GM23338 (cell line): Measurements from ENCODE around the gene SEC11C. TPM values are rescaled to one million over a fixed set of nuclear protein-coding genes. Genes with fewer than 3 reads are reported as not detected.
"Not testable (repeated sequence)": the region's sequence is repeated elsewhere in the genome, so short reads cannot be mapped to it uniquely, and the experiment has no call there.

Experiments used
- ATAC-seq: fragments of 200-7000 bp; cut with Tn5 transposase; 3 replicates; pipeline ENCODE4 v1.9.1; 2020
- DNase-seq: peaks from one replicate; pipeline ENCODE4 v3.0.0-alpha.2; 2015; ENCODE audit warnings: low spot score
- H2AFZ ChIP-seq: fragments of 200-600 bp; sonication (generic); 2 replicates; pipeline ENCODE4 v1.8.0; 2016; ENCODE audit warnings: antibody characterized with exemption, mild to moderate bottlenecking, moderate library complexity
- H3F3A ChIP-seq: fragments of 200-600 bp; sonication (generic); replicated peaks from 2 replicates; pipeline ENCODE4 v1.8.0; 2017; ENCODE audit warnings: antibody characterized with exemption, mixed run types, low read depth
- H3K27ac ChIP-seq: fragments of 200-600 bp; sonication (generic); 2 replicates; pipeline ENCODE4 v1.6.1; 2016; ENCODE audit warnings: low read depth
- H3K27me3 ChIP-seq: fragments of 200-600 bp; sonication (generic); 2 replicates; pipeline ENCODE4 v1.8.0; 2016; ENCODE audit warnings: mild to moderate bottlenecking, mixed run types, moderate library complexity; ENCODE audit not compliant: insufficient read depth
- H3K36me3 ChIP-seq: fragments of 200-600 bp; sonication (generic); 2 replicates; pipeline ENCODE4 v1.8.0; 2016; ENCODE audit warnings: mild to moderate bottlenecking; ENCODE audit not compliant: insufficient read depth
- H3K4me1 ChIP-seq: fragments of 200-600 bp; sonication (generic); 2 replicates; pipeline ENCODE4 v1.8.0; 2016; ENCODE audit warnings: mild to moderate bottlenecking, moderate library complexity; ENCODE audit not compliant: insufficient read depth
- H3K4me2 ChIP-seq: fragments of 200-600 bp; sonication (generic); 2 replicates; pipeline ENCODE4 v1.7.1; 2017; ENCODE audit warnings: mixed run types
- H3K4me3 ChIP-seq: fragments of 200-600 bp; sonication (generic); 2 replicates; pipeline ENCODE4 v1.6.1; 2016; ENCODE audit warnings: mixed run types
- H3K79me2 ChIP-seq: fragments of 200-600 bp; sonication (generic); replicated peaks from 2 replicates; pipeline ENCODE4 v1.8.0; 2017; ENCODE audit warnings: mild to moderate bottlenecking; ENCODE audit not compliant: insufficient read depth
- H3K9me2 ChIP-seq: fragments of 200-600 bp; sonication (generic); 2 replicates; pipeline ENCODE4 v1.8.0; 2017; ENCODE audit not compliant: insufficient read depth
- H4K20me1 ChIP-seq: fragments of 200-600 bp; sonication (generic); replicated peaks from 2 replicates; pipeline ENCODE4 v1.8.0; 2017; ENCODE audit warnings: mild to moderate bottlenecking; ENCODE audit not compliant: insufficient read depth
- H3K27ac Mint-ChIP-seq: 2 replicates; pipeline ENCODE4 v1.8.0; 2020; ENCODE audit warnings: inconsistent platforms, mild to moderate bottlenecking, moderate library complexity, mixed read lengths
- H3K27me3 Mint-ChIP-seq: 3 replicates; pipeline ENCODE4 v1.8.0; 2022; ENCODE audit warnings: low read depth, mild to moderate bottlenecking, moderate library complexity, mixed read lengths, inconsistent platforms; ENCODE audit not compliant: insufficient read depth, poor library complexity
- H3K36me3 Mint-ChIP-seq: 3 replicates; pipeline ENCODE4 v1.8.0; 2021; ENCODE audit warnings: low read depth, mild to moderate bottlenecking, inconsistent platforms, moderate library complexity, mixed read lengths
- H3K4me1 Mint-ChIP-seq: 3 replicates; pipeline ENCODE4 v1.8.0; 2020; ENCODE audit warnings: mild to moderate bottlenecking, inconsistent platforms, mixed read lengths
- H3K4me3 Mint-ChIP-seq: 3 replicates; pipeline ENCODE4 v1.8.0; 2021; ENCODE audit warnings: moderate library complexity, mild to moderate bottlenecking, inconsistent platforms, mixed read lengths
- H3K9me3 Mint-ChIP-seq: 3 replicates; pipeline ENCODE4 v1.8.0; 2020; ENCODE audit warnings: moderate library complexity, mild to moderate bottlenecking, inconsistent platforms, mixed read lengths
- CREB1 ChIP-seq: fragments of 250-450 bp; sonication (Bioruptor Pico); IDR thresholded peaks from 2 replicates; pipeline ENCODE4 v1.5.0; 2020; ENCODE audit warnings: low read depth, mild to moderate bottlenecking, moderate library complexity
- ETS1 ChIP-seq: IDR thresholded peaks from 2 replicates; pipeline ENCODE4 v1.6.1; 2016; ENCODE audit warnings: antibody characterized with exemption
- EZH2 ChIP-seq: fragments of 200-600 bp; sonication (generic); IDR thresholded peaks from one replicate; pipeline ENCODE4 v1.8.0; 2017; ENCODE audit warnings: antibody characterized with exemption, mild to moderate bottlenecking, low read depth; ENCODE audit not compliant: unreplicated experiment
- EZH2phosphoT487 ChIP-seq: fragments of 200-600 bp; sonication (generic); IDR thresholded peaks from one replicate; pipeline ENCODE4 v1.8.1; 2018; ENCODE audit warnings: antibody characterized with exemption; ENCODE audit not compliant: unreplicated experiment
- JUNB ChIP-seq: IDR thresholded peaks from one replicate; pipeline ENCODE4 v1.6.1; 2016; ENCODE audit warnings: antibody characterized with exemption; ENCODE audit not compliant: unreplicated experiment
- NANOG ChIP-seq: IDR thresholded peaks from 2 replicates; pipeline ENCODE4 v1.6.1; 2016; ENCODE audit warnings: antibody characterized with exemption, borderline replicate concordance
- POLR2AphosphoS5 ChIP-seq: IDR thresholded peaks from 2 replicates; pipeline ENCODE4 v1.6.1; 2016; ENCODE audit warnings: antibody characterized with exemption, low read depth
- REST ChIP-seq: IDR thresholded peaks from one replicate; pipeline ENCODE4 v1.6.1; 2018; ENCODE audit warnings: antibody characterized with exemption; ENCODE audit not compliant: unreplicated experiment
- ZNF114 ChIP-seq: fragments of 250-450 bp; sonication (Bioruptor Pico); IDR thresholded peaks from 2 replicates; pipeline ENCODE4 v1.5.0; 2020; ENCODE audit warnings: mild to moderate bottlenecking, moderate library complexity
- ZNF331 ChIP-seq: fragments of 250-450 bp; sonication (Bioruptor Pico); IDR thresholded peaks from 2 replicates; pipeline ENCODE4 v1.5.0; 2020; ENCODE audit warnings: low read depth, mild to moderate bottlenecking, moderate library complexity
- ZNF462 ChIP-seq: fragments of 250-450 bp; sonication (Bioruptor Pico); IDR thresholded peaks from 2 replicates; pipeline ENCODE4 v1.5.0; 2020; ENCODE audit warnings: mild to moderate bottlenecking, moderate library complexity
- polyA plus RNA-seq: library from polyadenylated mRNA; unstranded; fragments of >200 nt; fragmentation: Nextera tagmentation; extraction: Ambion mirVana; gene quantifications from 2 replicates; pipeline ENCODE4 v1.2.1, GENCODE V29; 2016
- total RNA-seq: library from RNA; depleted of rRNA; stranded (reverse); fragments of >200 nt; shearing (Covaris generic); gene quantifications from 2 replicates; pipeline ENCODE4 v1.2.3, GENCODE V29; 2014

Gene SEC11C
- total and polyA plus RNA-seq, 2 experiments from 2014 or later: 31.7 to 169 TPM

- not testable (repeated sequence) for ATAC-seq, H3K4me3 ChIP-seq, H3K27ac ChIP-seq, H3K36me3 ChIP-seq, H3K27me3 Mint-ChIP-seq, H3K4me2 ChIP-seq, H3K36me3 Mint-ChIP-seq, DNase-seq, H3K9me3 Mint-ChIP-seq, H3K9me2 ChIP-seq, H2AFZ ChIP-seq, H3F3A ChIP-seq, H3K4me3 Mint-ChIP-seq, H3K27ac Mint-ChIP-seq, H3K27me3 ChIP-seq
- H3K4me1 Mint-ChIP-seq: peaks cover 22% of the 10 kb centered on the region
- H3K79me2 ChIP-seq: peaks cover 55% of the 10 kb centered on the region
- H4K20me1 ChIP-seq: peaks cover 11% of the 10 kb centered on the region; the same call in 1 of the 2 replicates
- H3K4me1 ChIP-seq: peaks cover 19% of the 10 kb centered on the region
Observed at GRCh38 chr18:59142800-59143416, 3.2 kb downstream of the SEC11C start.

GRCh38 chr18:59143441-59143840 lies 3.8 kb downstream of the SEC11C start:
- no peak overlapping the region for H3K27ac Mint-ChIP-seq
- H3K9me2 ChIP-seq: peaks cover 4% of the 10 kb centered on the region; the same call in 1 of the 2 replicates
- peaks cover 22% of the 10 kb centered on the region for H3K4me1 Mint-ChIP-seq
- H3K4me1 ChIP-seq: peaks cover 19% of the 10 kb centered on the region
- DNase-seq: no peak
- H3K36me3 Mint-ChIP-seq: no peaks in the 10 kb centered on the region
- no peak overlapping the region for H3K27ac ChIP-seq
- no peak overlapping the region for H2AFZ ChIP-seq
- H3F3A ChIP-seq: no peaks in the 10 kb centered on the region
- peaks cover 4% of the 10 kb centered on the region for H3K27me3 Mint-ChIP-seq
- H3K9me3 Mint-ChIP-seq: no peaks in the 10 kb centered on the region
- peaks cover 55% of the 10 kb centered on the region for H3K79me2 ChIP-seq
- ATAC-seq: no peak
- H4K20me1 ChIP-seq: peaks cover 11% of the 10 kb centered on the region; the same call in 1 of the 2 replicates
- no peak overlapping the region for H3K4me2 ChIP-seq
- no peaks in the 10 kb centered on the region; the same call in 1 of the 2 replicates for H3K36me3 ChIP-seq
- H3K4me3 ChIP-seq: no peak overlapping the region
- no peak overlapping the region for H3K4me3 Mint-ChIP-seq
- no peaks in the 10 kb centered on the region for H3K27me3 ChIP-seq
- TF ChIP-seq ZNF331: no peak
- no peak for TF ChIP-seq CREB1 (CRISPR knock-in tag)
- no peak for TF ChIP-seq POLR2AphosphoS5
- no peak for TF ChIP-seq EZH2phosphoT487
- no peak for TF ChIP-seq REST
- TF ChIP-seq JUNB: no peak
- no peak for TF ChIP-seq ETS1
- TF ChIP-seq ZNF114 (CRISPR knock-in tag): no peak
- TF ChIP-seq EZH2: no peak
- TF ChIP-seq ZNF462 (CRISPR knock-in tag): no peak
- no peak for TF ChIP-seq NANOG
